Naive thymus-derived CD4-positive, alpha-beta T cell (primary cell): ENCODE data around the gene DSTN. TPM values are rescaled to one million over a fixed set of nuclear protein-coding genes. Genes with fewer than 3 reads are reported as not detected.

Experiments used
- ATAC-seq: fragments of 150-1000 bp; cut with Tn5 transposase; 2 replicates; pipeline ENCODE4 v1.10.0; 2021; ENCODE audit warnings: mild to moderate bottlenecking, moderate library complexity
- CTCF ChIA-PET: fragments of 350-600 bp; sonication (Branson Sonifier 250); formaldehyde crosslinking; loops from one replicate; lab custom pipeline; 2021; ENCODE audit warnings: antibody characterized with exemption; lab: Charles Lee
- POLR2A ChIA-PET: fragments of 350-600 bp; sonication (Branson Sonifier 250); formaldehyde crosslinking; loops from one replicate; lab custom pipeline; 2021; ENCODE audit warnings: antibody characterized with exemption, inconsistent platforms; lab: Charles Lee
- DNase-seq, 9 donors: peaks; one replicate each; pipeline versions ENCODE4 v3.0.0 to v3.0.0-alpha.2; 2020 to 2022; ENCODE audit warnings: mixed read lengths in 1 of 9
- H3K27ac ChIP-seq: one replicate; pipeline ENCODE4 v1.7.0; 2013; ENCODE audit warnings: mild to moderate bottlenecking, low read depth, low read length, moderate library complexity
- H3K27me3 ChIP-seq, 2 donors: one replicate each; pipeline ENCODE4 v1.7.0; 2013; ENCODE audit warnings: low read length in 2 of 2, mild to moderate bottlenecking in 2 of 2, moderate library complexity in 2 of 2; ENCODE audit not compliant: control insufficient read depth in 2 of 2, insufficient read depth in 2 of 2
- H3K36me3 ChIP-seq, 3 experiments: 1 replicate in 2 of 3; 2 replicates in 1 of 3; pipeline ENCODE4 v1.7.0; 2013; ENCODE audit warnings: low read length in 3 of 3, mild to moderate bottlenecking in 3 of 3, moderate library complexity in 1 of 3; ENCODE audit not compliant: insufficient read depth in 3 of 3, control insufficient read depth in 2 of 3
- H3K4me1 ChIP-seq, 2 donors: one replicate each; pipeline ENCODE4 v1.7.0; 2013; ENCODE audit warnings: low read length in 2 of 2, mild to moderate bottlenecking in 2 of 2, moderate library complexity in 1 of 2; ENCODE audit not compliant: control insufficient read depth in 2 of 2, insufficient read depth in 2 of 2
- H3K4me3 ChIP-seq: 2 replicates; pipeline ENCODE4 v1.7.0; 2013; ENCODE audit warnings: mild to moderate bottlenecking, low read length
- H3K9me3 ChIP-seq, 3 experiments: 1 replicate in 2 of 3; 2 replicates in 1 of 3; pipeline ENCODE4 v1.7.0; 2013; ENCODE audit warnings: low read length in 3 of 3; ENCODE audit not compliant: control insufficient read depth in 2 of 3
- H3K27ac Mint-ChIP-seq, 9 donors: one replicate each; pipeline ENCODE4 v1.8.0; 2020 to 2022; ENCODE audit warnings: mixed read lengths in 9 of 9, mild to moderate bottlenecking in 8 of 9, moderate library complexity in 5 of 9, inconsistent platforms in 2 of 9
- H3K27me3 Mint-ChIP-seq, 5 donors: one replicate each; pipeline ENCODE4 v1.8.0; 2021 to 2022; ENCODE audit warnings: mixed read lengths in 5 of 5, mild to moderate bottlenecking in 1 of 5
- H3K36me3 Mint-ChIP-seq, 5 donors: one replicate each; pipeline ENCODE4 v1.8.0; 2020 to 2022; ENCODE audit warnings: mixed read lengths in 5 of 5, mild to moderate bottlenecking in 3 of 5, inconsistent platforms in 1 of 5
- H3K4me1 Mint-ChIP-seq, 7 donors: one replicate each; pipeline ENCODE4 v1.8.0; 2020 to 2022; ENCODE audit warnings: mixed read lengths in 7 of 7, mild to moderate bottlenecking in 3 of 7, inconsistent platforms in 1 of 7
- H3K4me3 Mint-ChIP-seq, 10 donors: one replicate each; pipeline ENCODE4 v1.8.0; 2020 to 2022; ENCODE audit warnings: mild to moderate bottlenecking in 10 of 10, mixed read lengths in 10 of 10, moderate library complexity in 6 of 10, inconsistent platforms in 2 of 10
- H3K9me3 Mint-ChIP-seq, 11 donors: one replicate each; pipeline ENCODE4 v1.8.0; 2020 to 2022; ENCODE audit warnings: mixed read lengths in 11 of 11, mild to moderate bottlenecking in 4 of 11, inconsistent platforms in 1 of 11, moderate library complexity in 1 of 11
- intact Hi-C, 2 donors: fragments of 100-400 bp; cut with micrococcal nuclease; formaldehyde crosslinking; loops; one replicate each; pipeline ENCODE4 v1.15.1; 2023
- polyA plus RNA-seq, 2 donors: library from polyadenylated mRNA; unstranded; fragments of 300-500 nt; fragmentation: Illumina TruSeq; gene quantifications; one replicate each; pipeline ENCODE4 v1.2.3, GENCODE V29; 2021
- total RNA-seq, 6 experiments: library from RNA in 5 of 6; stranded (reverse) in 5 of 6; gene quantifications; 1 replicate in 5 of 6; 2 replicates in 1 of 6; pipeline ENCODE4 v1.2.3 and lab custom pipeline; 2021 to 2026

Gene DSTN
- total and polyA plus RNA-seq, 7 experiments from 2014 or later = 28.7 to 113 (median 38.7) TPM

- Mint-ChIP-seq H3K4me1 (peaks cover 0 to 2% (median 0%) of the 10 kb centered on the region in 7 donors), H3K27ac (peak overlapping the region in 1 of 9 donors; percentile 56), H3K4me3 (no peak overlapping the region), H3K27me3 (no peaks in the 10 kb centered on the region), H3K36me3 (peaks cover 0 to 32% (median 10%) of the 10 kb centered on the region in 5 donors), H3K9me3 (no peaks in the 10 kb centered on the region)
- Histone ChIP-seq H3K9me3 (no peaks in the 10 kb centered on the region), H3K36me3 (peaks cover 0 to 83% (median 0%) of the 10 kb centered on the region in 3 experiments), H3K27me3 (no peaks in the 10 kb centered on the region), H3K4me3 (no peak overlapping the region), H3K4me1 (no peaks in the 10 kb centered on the region), H3K27ac (no peak overlapping the region)
- DNase-seq = no peak
- no peak for ATAC-seq
- ChIA-PET POLR2A (no interaction called here), CTCF (no interaction called here)
- intact Hi-C loops = no loop called here
Observed at GRCh38 chr20:17624551-17625245, 54.8 kb downstream of the DSTN start.

- Histone ChIP-seq H3K27ac (no peak overlapping the region), H3K36me3 (peaks cover 0 to 83% (median 0%) of the 10 kb centered on the region in 3 experiments), H3K4me3 (no peak overlapping the region), H3K27me3 (no peaks in the 10 kb centered on the region), H3K4me1 (no peaks in the 10 kb centered on the region), H3K9me3 (no peaks in the 10 kb centered on the region)
- Mint-ChIP-seq H3K27me3 (no peaks in the 10 kb centered on the region), H3K9me3 (no peaks in the 10 kb centered on the region), H3K27ac (peak overlapping the region in 2 of 9 donors; percentile 32 to 57), H3K4me1 (peaks cover 0 to 2% (median 0%) of the 10 kb centered on the region in 7 donors), H3K4me3 (no peak overlapping the region), H3K36me3 (peaks cover 0 to 29% (median 10%) of the 10 kb centered on the region in 5 donors)
- intact Hi-C loops = no loop called here
- DNase-seq (no peak), ATAC-seq (no peak)
- ChIA-PET CTCF (no interaction called here), POLR2A (no interaction called here)
Observed at GRCh38 chr20:17625246-17626051, 55.6 kb downstream of the DSTN start.

- H3K27ac ChIP-seq = no peak overlapping the region
- ATAC-seq = no peak
- H3K36me3 ChIP-seq = peaks cover 0 to 78% (median 0%) of the 10 kb centered on the region in 3 experiments
- H3K4me1 Mint-ChIP-seq = peaks cover 0 to 2% (median 0%) of the 10 kb centered on the region in 7 donors
- no peak overlapping the region for H3K4me3 ChIP-seq
- ChIA-PET CTCF (no interaction called here), POLR2A (no interaction called here)
- no peaks in the 10 kb centered on the region for H3K9me3 Mint-ChIP-seq
- no peaks in the 10 kb centered on the region for H3K27me3 ChIP-seq
- no peaks in the 10 kb centered on the region for H3K9me3 ChIP-seq
- peak overlapping the region in 2 of 9 donors; percentile 32 to 57 for H3K27ac Mint-ChIP-seq
- peaks cover 0 to 29% (median 10%) of the 10 kb centered on the region in 5 donors for H3K36me3 Mint-ChIP-seq
- no peak overlapping the region for H3K4me3 Mint-ChIP-seq
- intact Hi-C loops = no loop called here
- no peak for DNase-seq
- no peaks in the 10 kb centered on the region for H3K27me3 Mint-ChIP-seq
- H3K4me1 ChIP-seq = no peaks in the 10 kb centered on the region
Observed at GRCh38 chr20:17626217-17627007, 56.5 kb downstream of the DSTN start.

- no peaks in the 10 kb centered on the region for H3K27me3 ChIP-seq
- H3K36me3 Mint-ChIP-seq = peaks cover 0 to 22% (median 9%) of the 10 kb centered on the region in 5 donors
- ATAC-seq = no peak
- no peaks in the 10 kb centered on the region for H3K9me3 Mint-ChIP-seq
- no peaks in the 10 kb centered on the region for H3K27me3 Mint-ChIP-seq
- H3K4me3 ChIP-seq = no peak overlapping the region
- H3K4me3 Mint-ChIP-seq = no peak overlapping the region
- POLR2A ChIA-PET = no interaction called here
- peaks cover 0 to 2% (median 0%) of the 10 kb centered on the region in 7 donors for H3K4me1 Mint-ChIP-seq
- intact Hi-C loops = no loop called here
- no peaks in the 10 kb centered on the region for H3K9me3 ChIP-seq
- H3K27ac ChIP-seq = no peak overlapping the region
- CTCF ChIA-PET = no interaction called here
- H3K36me3 ChIP-seq = peaks cover 0 to 77% (median 0%) of the 10 kb centered on the region in 3 experiments
- H3K4me1 ChIP-seq = no peaks in the 10 kb centered on the region
- no peak for DNase-seq
- no peak overlapping the region for H3K27ac Mint-ChIP-seq
Observed at GRCh38 chr20:17627101-17627955, 57.5 kb downstream of the DSTN start.

GRCh38 chr20:17628101-17628841, 58.4 kb downstream of the DSTN start:
- H3K27me3 Mint-ChIP-seq = no peaks in the 10 kb centered on the region
- no peak overlapping the region for H3K4me3 ChIP-seq
- peak overlapping the region in 4 of 9 donors; percentile 23 to 70 (median 38) for H3K27ac Mint-ChIP-seq
- peaks cover 0 to 77% (median 0%) of the 10 kb centered on the region in 3 experiments for H3K36me3 ChIP-seq
- ChIA-PET POLR2A (no interaction called here), CTCF (no interaction called here)
- no peak overlapping the region for H3K4me3 Mint-ChIP-seq
- no peaks in the 10 kb centered on the region for H3K9me3 ChIP-seq
- H3K27ac ChIP-seq = no peak overlapping the region
- intact Hi-C loops = no loop called here
- no peaks in the 10 kb centered on the region for H3K9me3 Mint-ChIP-seq
- no peaks in the 10 kb centered on the region for H3K4me1 ChIP-seq
- H3K4me1 Mint-ChIP-seq = peaks cover 0 to 2% (median 0%) of the 10 kb centered on the region in 7 donors
- DNase-seq (no peak), ATAC-seq (no peak)
- H3K27me3 ChIP-seq = no peaks in the 10 kb centered on the region
- H3K36me3 Mint-ChIP-seq = peaks cover 0 to 28% (median 9%) of the 10 kb centered on the region in 5 donors
